LNCAP (cell line): Measurements from ENCODE around the gene MARCHF3.

ENCODE experiments used
- TF ChIP-seq, protein P1 (sequence below): fragments of 450-650 bp; IDR thresholded peaks from 2 replicates; pipeline ENCODE4 v1.5.1; 2017; ENCODE audit warnings: mild to moderate bottlenecking

Gene MARCHF3

GRCh38 chr5:127007522-127007921 is 22.8 kb downstream of the MARCHF3 start:
- TF ChIP-seq, protein P1, sequence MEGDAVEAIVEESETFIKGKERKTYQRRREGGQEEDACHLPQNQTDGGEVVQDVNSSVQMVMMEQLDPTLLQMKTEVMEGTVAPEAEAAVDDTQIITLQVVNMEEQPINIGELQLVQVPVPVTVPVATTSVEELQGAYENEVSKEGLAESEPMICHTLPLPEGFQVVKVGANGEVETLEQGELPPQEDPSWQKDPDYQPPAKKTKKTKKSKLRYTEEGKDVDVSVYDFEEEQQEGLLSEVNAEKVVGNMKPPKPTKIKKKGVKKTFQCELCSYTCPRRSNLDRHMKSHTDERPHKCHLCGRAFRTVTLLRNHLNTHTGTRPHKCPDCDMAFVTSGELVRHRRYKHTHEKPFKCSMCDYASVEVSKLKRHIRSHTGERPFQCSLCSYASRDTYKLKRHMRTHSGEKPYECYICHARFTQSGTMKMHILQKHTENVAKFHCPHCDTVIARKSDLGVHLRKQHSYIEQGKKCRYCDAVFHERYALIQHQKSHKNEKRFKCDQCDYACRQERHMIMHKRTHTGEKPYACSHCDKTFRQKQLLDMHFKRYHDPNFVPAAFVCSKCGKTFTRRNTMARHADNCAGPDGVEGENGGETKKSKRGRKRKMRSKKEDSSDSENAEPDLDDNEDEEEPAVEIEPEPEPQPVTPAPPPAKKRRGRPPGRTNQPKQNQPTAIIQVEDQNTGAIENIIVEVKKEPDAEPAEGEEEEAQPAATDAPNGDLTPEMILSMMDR, result no peak

DNA sequence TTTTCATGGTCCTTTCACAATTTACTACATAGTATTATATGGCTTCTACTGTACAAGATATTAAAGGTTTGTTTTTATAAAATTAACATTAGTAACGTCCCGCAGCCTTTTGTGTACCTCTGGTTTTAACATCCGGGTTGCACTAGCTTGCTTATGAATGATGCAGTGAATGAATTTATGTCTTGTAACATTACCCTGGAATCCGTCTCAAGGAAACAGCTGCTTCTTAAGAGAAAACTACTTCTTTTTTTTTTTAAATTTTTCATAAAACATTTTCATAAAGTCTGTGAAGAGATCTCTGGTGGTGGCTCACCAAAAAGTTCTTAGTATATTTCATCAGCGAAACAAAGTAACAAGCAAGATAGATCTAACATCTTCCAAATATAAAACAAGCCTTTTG is 23.6 kb downstream of the MARCHF3 start:
- TF ChIP-seq, protein P1, result no peak

DNA sequence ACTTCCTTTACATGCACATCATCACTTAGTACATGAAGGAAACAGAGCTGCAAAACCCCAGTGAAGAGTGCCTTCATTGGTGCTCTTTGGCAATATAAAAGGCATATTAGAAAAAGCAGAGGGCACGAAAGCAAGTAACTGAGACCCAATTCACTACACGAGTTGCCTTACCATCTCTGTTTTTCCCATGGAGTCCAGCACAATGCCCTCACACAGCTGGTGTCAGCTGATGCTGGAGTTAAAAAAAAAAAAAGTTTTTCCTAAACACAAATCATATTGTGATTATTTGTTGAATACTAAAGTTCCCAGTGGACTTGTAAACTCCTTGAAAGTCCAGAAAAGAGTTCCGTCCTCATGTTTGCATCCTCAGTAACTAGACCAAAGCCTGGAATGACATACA is 25.6 kb downstream of the MARCHF3 start:
- TF ChIP-seq, protein P1, result no peak

GRCh38 chr5:127003798-127004495 is 26.4 kb downstream of the MARCHF3 start:
- TF ChIP-seq, protein P1, result no peak

- TF ChIP-seq, protein P1, result no peak
These were observed 28.0 kb downstream of the MARCHF3 start for GRCh38 chr5:127002390-127002789.

DNA sequence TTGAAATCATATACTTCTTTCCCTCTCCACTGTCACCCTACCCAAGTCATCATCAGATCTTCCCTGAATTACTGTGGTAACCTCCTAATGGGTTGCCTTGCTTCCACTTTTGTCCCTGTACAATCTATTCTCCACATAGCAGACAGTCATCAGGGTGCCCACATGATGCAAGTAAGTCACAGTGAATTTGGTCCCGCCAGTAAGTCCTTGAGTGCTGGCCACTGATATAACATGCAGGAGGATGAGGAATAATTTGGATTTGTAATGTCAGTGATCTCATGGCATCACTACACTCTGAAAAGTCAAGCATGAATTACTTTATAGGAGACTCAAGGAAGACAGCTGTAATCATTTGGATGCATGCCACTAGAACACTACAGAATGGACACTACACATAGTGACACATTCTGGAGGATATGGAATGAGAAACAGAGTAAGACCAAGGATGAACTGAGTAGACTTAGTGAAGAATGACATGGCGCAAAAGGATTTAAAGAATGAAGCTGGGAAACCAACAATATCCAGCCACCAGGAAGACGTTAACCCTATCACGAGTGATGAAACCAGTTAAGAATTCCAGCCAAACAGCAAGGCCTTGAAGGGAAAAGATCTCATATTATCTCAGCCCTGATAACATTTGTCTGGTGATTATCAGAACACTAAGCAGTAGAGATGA is 28.6 kb downstream of the MARCHF3 start:
- TF ChIP-seq, protein P1, result no peak

GRCh38 chr5:126998895-126999570 is 31.3 kb downstream of the MARCHF3 start:
- TF ChIP-seq, protein P1, result no peak
